ENCODE measurements around the gene CCR2.

GRCh38 chr3:46350262-46350565, 3.7 kb upstream of the CCR2 start:
- TF ChIP-seq CTCF (IDR thresholded peaks at IDR 0.05) (no peak), EP300 (IDR thresholded peaks at IDR 0.05) (no peak), POLR2A (IDR thresholded peaks at IDR 0.05) (no peak)

Measured in suprapubic skin (tissue), 3 donors.